GM10847 (cell line): ENCODE data around the gene SH3TC1.

Experiments
- POLR2A ChIP-seq: IDR thresholded peaks from 2 replicates; pipeline ENCODE4 v1.6.1; 2011; ENCODE audit not compliant: insufficient read length; ENCODE audit errors: extremely low read depth

SH3TC1 gene

GRCh38 chr4:8233672-8234484 lies 34.8 kb downstream of the SH3TC1 start:
- TF ChIP-seq POLR2A = no peak

GRCh38 chr4:8234715-8235114 lies 35.6 kb downstream of the SH3TC1 start:
- no peak for TF ChIP-seq POLR2A

- no peak for TF ChIP-seq POLR2A
Observed at GRCh38 chr4:8235224-8235623, 36.1 kb downstream of the SH3TC1 start.

GRCh38 chr4:8235686-8236085 lies 36.6 kb downstream of the SH3TC1 start:
- TF ChIP-seq POLR2A = no peak

GRCh38 chr4:8236106-8236919 lies 37.2 kb downstream of the SH3TC1 start:
- TF ChIP-seq POLR2A = no peak

- TF ChIP-seq POLR2A = no peak
Observed at GRCh38 chr4:8236920-8237195, 37.8 kb downstream of the SH3TC1 start.

- no peak for TF ChIP-seq POLR2A
Observed at GRCh38 chr4:8237256-8237989, 38.3 kb downstream of the SH3TC1 start.

GRCh38 chr4:8238036-8238511 lies 39.0 kb downstream of the SH3TC1 start:
- TF ChIP-seq POLR2A = no peak

- no peak for TF ChIP-seq POLR2A
Observed at GRCh38 chr4:8238515-8239053, 39.5 kb downstream of the SH3TC1 start.

- no peak for TF ChIP-seq POLR2A
Observed at GRCh38 chr4:8239226-8239625, 40.1 kb downstream of the SH3TC1 start.

- TF ChIP-seq POLR2A = no peak
Observed at GRCh38 chr4:8239661-8240060, 40.6 kb downstream of the SH3TC1 start.

- no peak for TF ChIP-seq POLR2A
Observed at GRCh38 chr4:8240211-8241041, 41.3 kb downstream of the SH3TC1 start.

- no peak for TF ChIP-seq POLR2A
Observed at GRCh38 chr4:8241211-8241779, 42.2 kb downstream of the SH3TC1 start.
